Activated B cell treated with CpG ODN at 0.5 μM for 24 hours (primary cell): ENCODE data around the gene FAR1. TPM values are rescaled to one million over a fixed set of nuclear protein-coding genes. Genes with fewer than 3 reads are reported as not detected.
"Not testable (repeated sequence)": the region's sequence is repeated elsewhere in the genome, so short reads cannot be mapped to it uniquely, and the experiment has no call there.

ENCODE experiments used
- ATAC-seq: fragments of 200-7000 bp; cut with Tn5 transposase; one replicate; pipeline ENCODE4 v1.10.0; 2021; ENCODE audit warnings: low read depth, mild to moderate bottlenecking, moderate library complexity
- CTCF ChIA-PET: fragments of 350-600 bp; sonication (Branson Sonifier 250); formaldehyde crosslinking; loops from one replicate; lab custom pipeline; 2021; ENCODE audit warnings: antibody characterized with exemption; lab: Charles Lee
- POLR2A ChIA-PET: fragments of 350-600 bp; sonication (Branson Sonifier 250); formaldehyde crosslinking; loops from one replicate; lab custom pipeline; 2021; ENCODE audit warnings: antibody characterized with exemption; lab: Charles Lee
- DNase-seq: peaks from one replicate; pipeline ENCODE4 v3.0.0; 2022
- H3K27ac Mint-ChIP-seq: one replicate; pipeline ENCODE4 v1.8.0; 2020; ENCODE audit warnings: mixed read lengths
- H3K27me3 Mint-ChIP-seq: one replicate; pipeline ENCODE4 v1.8.0; 2021; ENCODE audit warnings: mixed read lengths
- H3K36me3 Mint-ChIP-seq: one replicate; pipeline ENCODE4 v1.8.0; 2021; ENCODE audit warnings: low read depth, mixed read lengths
- H3K4me1 Mint-ChIP-seq: one replicate; pipeline ENCODE4 v1.8.0; 2021; ENCODE audit warnings: mixed read lengths
- H3K4me3 Mint-ChIP-seq: one replicate; pipeline ENCODE4 v1.8.0; 2020; ENCODE audit warnings: mild to moderate bottlenecking, mixed read lengths
- H3K9me3 Mint-ChIP-seq: one replicate; pipeline ENCODE4 v1.8.0; 2020; ENCODE audit warnings: mixed read lengths
- intact Hi-C: fragments of 100-400 bp; cut with micrococcal nuclease; formaldehyde crosslinking; loops from one replicate; pipeline ENCODE4 v1.15.1; 2024
- total RNA-seq: library from RNA; stranded (reverse); gene quantifications from 2 replicates; pipeline ENCODE4 v1.2.3, GENCODE V29; 2022
- TF ChIP-seq, protein P1 (sequence below): fragments of 200-600 bp; IDR thresholded peaks from one replicate; pipeline ENCODE4 v1.8.0; 2022; ENCODE audit warnings: antibody characterized with exemption, mild to moderate bottlenecking

Gene FAR1
- total RNA-seq, 1 donor from 2014 or later = 48.4 TPM

DNA sequence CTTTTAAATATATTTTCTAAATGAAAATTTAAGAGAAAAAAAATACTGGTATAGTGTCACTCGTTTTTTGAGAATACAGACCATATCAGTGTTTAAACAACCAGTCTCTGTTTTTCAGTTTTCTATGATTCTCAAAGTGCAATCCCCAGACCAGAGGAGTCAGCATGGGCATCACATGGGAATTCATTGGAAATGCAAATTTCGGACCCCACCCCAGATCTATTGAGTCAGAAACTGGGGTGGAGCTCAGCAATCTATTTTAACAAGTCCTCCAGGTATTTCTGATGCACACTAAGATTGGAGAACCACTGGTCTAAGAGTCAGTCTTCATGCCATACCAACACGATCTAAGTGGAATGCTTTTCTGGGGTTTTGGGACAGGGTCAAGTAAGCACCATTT is 66.1 kb downstream of the FAR1 start:
- Mint-ChIP-seq H3K4me1 (no peaks in the 10 kb centered on the region), H3K9me3 (no peaks in the 10 kb centered on the region), H3K36me3 (peaks cover 10% of the 10 kb centered on the region), H3K27me3 (no peaks in the 10 kb centered on the region), H3K4me3 (no peak overlapping the region), H3K27ac (no peak overlapping the region)
- ChIA-PET CTCF (no interaction called here), POLR2A (no interaction called here)
- no peak for DNase-seq
- no peak for ATAC-seq
- TF ChIP-seq, protein P1, sequence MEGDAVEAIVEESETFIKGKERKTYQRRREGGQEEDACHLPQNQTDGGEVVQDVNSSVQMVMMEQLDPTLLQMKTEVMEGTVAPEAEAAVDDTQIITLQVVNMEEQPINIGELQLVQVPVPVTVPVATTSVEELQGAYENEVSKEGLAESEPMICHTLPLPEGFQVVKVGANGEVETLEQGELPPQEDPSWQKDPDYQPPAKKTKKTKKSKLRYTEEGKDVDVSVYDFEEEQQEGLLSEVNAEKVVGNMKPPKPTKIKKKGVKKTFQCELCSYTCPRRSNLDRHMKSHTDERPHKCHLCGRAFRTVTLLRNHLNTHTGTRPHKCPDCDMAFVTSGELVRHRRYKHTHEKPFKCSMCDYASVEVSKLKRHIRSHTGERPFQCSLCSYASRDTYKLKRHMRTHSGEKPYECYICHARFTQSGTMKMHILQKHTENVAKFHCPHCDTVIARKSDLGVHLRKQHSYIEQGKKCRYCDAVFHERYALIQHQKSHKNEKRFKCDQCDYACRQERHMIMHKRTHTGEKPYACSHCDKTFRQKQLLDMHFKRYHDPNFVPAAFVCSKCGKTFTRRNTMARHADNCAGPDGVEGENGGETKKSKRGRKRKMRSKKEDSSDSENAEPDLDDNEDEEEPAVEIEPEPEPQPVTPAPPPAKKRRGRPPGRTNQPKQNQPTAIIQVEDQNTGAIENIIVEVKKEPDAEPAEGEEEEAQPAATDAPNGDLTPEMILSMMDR = no peak
- intact Hi-C loops = no loop called here

DNA sequence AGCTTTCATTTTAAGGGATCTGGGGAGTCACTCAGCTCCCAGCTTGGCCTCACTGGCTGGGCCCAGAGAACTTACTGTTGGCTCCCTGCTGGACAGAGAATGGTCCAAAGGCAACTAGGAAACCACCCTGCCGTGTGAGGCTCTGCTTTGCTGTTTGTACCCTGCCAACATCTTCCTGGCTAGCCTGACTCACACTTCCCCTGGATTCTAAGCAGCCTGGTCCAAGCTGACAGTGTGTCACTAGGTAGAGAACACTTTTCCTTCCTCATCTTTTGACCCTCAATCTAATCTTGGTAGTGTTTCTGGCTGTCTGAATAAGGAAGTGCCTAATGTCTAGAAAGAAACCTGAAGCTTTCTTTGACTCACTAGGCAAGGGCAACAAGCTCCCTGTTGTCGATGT is 76.7 kb downstream of the FAR1 start:
- Mint-ChIP-seq H3K4me1 (no peaks in the 10 kb centered on the region), H3K9me3 (no peaks in the 10 kb centered on the region), H3K27me3 (peaks cover 27% of the 10 kb centered on the region), H3K4me3 (no peak overlapping the region), H3K36me3 (no peaks in the 10 kb centered on the region), H3K27ac (no peak overlapping the region)
- DNase-seq (no peak), ATAC-seq (no peak)
- POLR2A ChIA-PET = no interaction called here
- TF ChIP-seq, protein P1 = no peak
- CTCF ChIA-PET = no interaction called here
- intact Hi-C loops = no loop called here

DNA sequence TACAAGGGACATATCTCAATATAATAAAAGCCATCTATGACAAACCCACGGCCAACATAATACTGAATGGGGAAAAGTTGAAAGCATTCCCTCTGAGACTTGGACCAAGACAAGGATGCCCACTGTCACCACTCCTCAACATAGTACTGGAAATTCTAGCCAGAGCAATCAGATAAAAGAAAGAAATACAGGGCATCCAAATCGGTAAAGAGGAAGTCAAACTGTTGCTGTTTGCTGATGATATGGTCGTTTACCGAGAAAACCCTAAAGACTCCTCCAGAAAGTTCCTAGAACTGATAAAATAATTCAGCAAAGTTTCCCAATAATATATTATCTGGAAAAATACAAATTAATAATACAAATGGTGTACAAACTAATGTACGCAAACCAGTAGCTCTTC is 84.8 kb downstream of the FAR1 start:
- DNase-seq, H3K4me1 Mint-ChIP-seq, H3K27ac Mint-ChIP-seq, H3K4me3 Mint-ChIP-seq, H3K36me3 Mint-ChIP-seq, POLR2A ChIA-PET, CTCF ChIA-PET, ATAC-seq, intact Hi-C loops, H3K9me3 Mint-ChIP-seq: not testable (repeated sequence)
- peaks cover 24% of the 10 kb centered on the region for H3K27me3 Mint-ChIP-seq

- ATAC-seq = no peak
- POLR2A ChIA-PET = no interaction called here
- TF ChIP-seq, protein P1 = no peak
- Mint-ChIP-seq H3K9me3 (no peaks in the 10 kb centered on the region), H3K36me3 (no peaks in the 10 kb centered on the region), H3K4me3 (no peak overlapping the region), H3K27ac (no peak overlapping the region), H3K27me3 (peaks cover 4% of the 10 kb centered on the region), H3K4me1 (no peaks in the 10 kb centered on the region)
- CTCF ChIA-PET = no interaction called here
- DNase-seq = no peak
- intact Hi-C loops = no loop called here
These were observed 90.6 kb downstream of the FAR1 start for GRCh38 chr11:13759050-13759449.

DNA sequence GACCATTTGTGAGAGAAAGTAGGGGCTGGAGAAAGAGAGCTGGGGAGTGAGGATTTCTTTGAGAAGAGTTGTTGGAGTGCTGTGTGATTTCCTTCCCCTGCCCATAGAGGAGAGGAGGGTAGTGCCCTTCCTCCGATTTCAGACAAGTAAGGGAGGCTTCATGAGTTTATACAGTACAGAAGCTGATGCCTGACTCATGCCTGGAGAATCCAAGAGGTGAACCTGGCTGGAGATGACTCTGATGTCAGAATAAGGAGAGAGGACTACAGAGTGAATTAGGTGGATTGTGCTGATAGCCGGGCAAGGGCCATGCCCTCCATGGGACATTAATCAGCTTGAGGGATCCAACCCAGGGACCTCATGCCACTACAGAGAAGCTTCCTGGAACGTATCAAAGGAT is 91.6 kb downstream of the FAR1 start:
- ATAC-seq (no peak), DNase-seq (no peak)
- Mint-ChIP-seq H3K9me3 (no peaks in the 10 kb centered on the region), H3K36me3 (no peaks in the 10 kb centered on the region), H3K4me1 (no peaks in the 10 kb centered on the region), H3K4me3 (no peak overlapping the region), H3K27ac (no peak overlapping the region), H3K27me3 (peaks cover 4% of the 10 kb centered on the region)
- ChIA-PET CTCF (interaction anchor here (1.2 kb wide), 1 partner anchor 12 kb away, joined by 4 read pairs; no protein-coding TSS in a partner anchor), POLR2A (no interaction called here)
- intact Hi-C loops = no loop called here
- TF ChIP-seq, protein P1 = no peak

GRCh38 chr11:13761250-13761649 is 92.8 kb downstream of the FAR1 start:
- ChIA-PET POLR2A (no interaction called here), CTCF (no interaction called here)
- H3K4me1 Mint-ChIP-seq = no peaks in the 10 kb centered on the region
- H3K27ac Mint-ChIP-seq = no peak overlapping the region
- no peaks in the 10 kb centered on the region for H3K36me3 Mint-ChIP-seq
- H3K4me3 Mint-ChIP-seq = no peak overlapping the region
- ATAC-seq = no peak
- H3K9me3 Mint-ChIP-seq = no peaks in the 10 kb centered on the region
- intact Hi-C loops = no loop called here
- peaks cover 4% of the 10 kb centered on the region for H3K27me3 Mint-ChIP-seq
- DNase-seq = no peak
- TF ChIP-seq, protein P1 = no peak
